ENCODE measurements around the gene ZNF219.

ZNF219 gene

DNA sequence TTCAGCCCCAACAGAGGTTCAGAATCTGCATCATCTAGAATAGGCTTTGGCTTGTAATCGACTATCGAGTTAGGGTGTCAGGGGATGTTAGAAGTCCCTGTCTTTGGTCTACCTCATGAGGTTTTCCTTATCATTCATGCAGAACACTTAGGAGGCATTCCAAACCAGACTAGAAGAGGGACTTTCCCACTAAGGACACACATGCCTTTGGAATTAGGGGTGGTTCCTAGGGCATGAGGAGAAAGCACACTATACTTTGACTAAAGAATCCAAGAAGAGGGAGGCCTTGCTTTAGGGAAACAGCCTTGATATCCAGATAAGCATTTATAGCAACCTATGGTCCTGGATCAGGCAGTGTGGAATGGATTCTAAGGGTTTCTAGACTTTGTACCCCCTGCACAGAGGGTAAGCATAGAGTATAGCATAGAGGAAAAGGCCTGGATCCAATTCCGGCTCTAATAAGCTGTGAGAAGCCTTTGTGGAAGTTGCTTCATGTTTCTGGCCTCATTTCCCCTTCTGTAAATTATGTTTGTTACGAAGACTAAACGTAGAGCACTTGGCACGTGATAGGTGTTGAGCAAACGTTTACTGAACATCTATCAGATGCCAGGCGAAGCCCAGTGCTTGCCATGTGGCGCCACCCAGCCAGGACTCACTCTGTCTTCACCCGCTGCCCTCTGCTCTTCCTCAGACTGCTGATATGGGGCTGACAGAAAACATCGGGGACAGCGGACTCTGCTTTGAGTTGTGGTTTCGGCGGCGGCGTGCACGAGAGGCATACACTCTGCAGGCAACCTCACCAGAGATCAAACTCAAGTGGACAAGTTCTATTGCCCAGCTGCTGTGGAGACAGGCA is 13.2 kb downstream of the ZNF219 start:
- DNase-seq: no peak

DNA sequence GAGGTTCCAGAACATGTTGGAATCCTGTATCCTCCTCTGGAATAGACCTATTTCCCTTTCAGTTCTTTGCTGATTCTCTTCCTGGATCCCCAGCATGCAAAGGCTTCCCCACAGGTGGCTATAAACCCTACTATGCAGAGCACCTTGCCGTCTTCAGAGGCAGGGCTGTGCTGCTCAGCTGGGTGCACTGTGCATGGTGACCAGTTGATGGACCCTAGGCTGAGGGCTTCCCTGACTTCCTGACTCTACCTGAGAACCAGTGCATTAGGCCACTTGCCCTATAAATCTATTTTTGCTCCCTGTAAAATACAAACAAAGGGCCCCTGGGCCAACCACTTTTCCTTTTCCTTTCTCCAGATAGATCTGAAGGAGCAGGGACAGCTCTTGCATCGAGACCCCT is 14.1 kb downstream of the ZNF219 start:
- DNase-seq: no peak

DNA sequence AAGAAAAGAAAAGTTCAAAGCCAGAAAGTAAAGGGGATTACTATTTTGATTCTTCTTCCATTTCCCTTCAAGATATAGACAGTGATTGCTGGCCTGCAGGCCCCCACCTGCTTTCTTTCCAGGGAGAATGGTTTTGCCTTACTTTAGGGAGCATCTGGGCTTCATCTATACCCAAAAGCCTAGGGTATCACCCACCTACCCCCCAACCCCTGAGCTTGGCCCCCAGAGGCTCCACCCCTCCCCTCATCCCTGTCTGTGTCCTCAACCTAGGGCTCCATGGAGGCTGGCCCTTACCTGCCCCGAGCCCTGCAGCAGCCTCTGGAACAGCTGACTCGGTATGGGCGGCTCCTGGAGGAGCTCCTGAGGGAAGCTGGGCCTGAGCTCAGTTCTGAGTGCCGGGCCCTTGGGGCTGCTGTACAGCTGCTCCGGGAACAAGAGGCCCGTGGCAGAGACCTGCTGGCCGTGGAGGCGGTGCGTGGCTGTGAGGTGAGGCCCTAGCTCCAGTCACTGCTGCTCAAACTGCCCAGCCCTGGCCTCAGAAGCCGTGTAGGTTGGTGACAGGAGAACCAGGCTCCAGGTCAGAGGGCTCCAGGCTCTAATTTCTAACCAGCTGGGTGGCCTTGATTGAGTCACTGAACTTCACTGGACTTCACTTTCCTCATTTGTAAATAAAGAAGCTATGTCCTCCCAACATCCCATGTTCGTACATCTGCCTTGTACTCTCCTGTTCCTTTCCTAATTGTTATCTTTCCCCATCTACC is 14.7 kb downstream of the ZNF219 start:
- no peak for DNase-seq

DNA sequence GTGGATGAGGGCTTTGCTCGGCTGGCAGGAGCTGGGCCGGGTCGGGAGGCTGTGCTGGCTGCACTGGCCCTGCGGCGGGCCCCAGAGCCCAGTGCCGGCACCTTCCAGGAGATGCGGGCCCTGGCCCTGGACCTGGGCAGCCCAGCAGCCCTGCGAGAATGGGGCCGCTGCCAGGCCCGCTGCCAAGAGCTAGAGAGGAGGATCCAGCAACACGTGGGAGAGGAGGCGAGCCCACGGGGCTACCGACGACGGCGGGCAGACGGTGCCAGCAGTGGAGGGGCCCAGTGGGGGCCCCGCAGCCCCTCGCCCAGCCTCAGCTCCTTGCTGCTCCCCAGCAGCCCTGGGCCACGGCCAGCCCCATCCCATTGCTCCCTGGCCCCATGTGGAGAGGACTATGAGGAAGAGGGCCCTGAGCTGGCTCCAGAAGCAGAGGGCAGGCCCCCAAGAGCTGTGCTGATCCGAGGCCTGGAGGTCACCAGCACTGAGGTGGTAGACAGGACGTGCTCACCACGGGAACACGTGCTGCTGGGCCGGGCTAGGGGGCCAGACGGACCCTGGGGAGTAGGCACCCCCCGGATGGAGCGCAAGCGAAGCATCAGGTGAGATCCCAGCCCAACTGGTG is 16.8 kb downstream of the ZNF219 start:
- DNase-seq: no peak

DNA sequence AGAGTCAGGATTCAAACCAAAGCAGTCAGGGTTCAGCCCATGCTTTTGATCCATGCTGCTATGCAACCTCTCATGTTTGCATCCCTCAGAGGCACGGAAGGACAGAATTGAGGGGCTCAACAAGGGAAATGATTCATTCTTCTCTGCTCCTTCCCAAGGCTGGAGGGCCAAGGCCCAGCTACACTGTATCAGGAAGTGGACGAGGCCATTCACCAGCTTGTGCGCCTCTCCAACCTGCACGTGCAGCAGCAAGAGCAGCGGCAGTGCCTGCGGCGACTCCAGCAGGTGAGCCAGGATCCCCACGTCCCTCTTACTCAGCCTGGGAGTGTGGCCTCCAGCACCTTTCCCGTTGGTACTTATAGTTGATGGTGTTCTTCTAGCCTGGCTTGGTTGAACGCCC is 19.7 kb downstream of the ZNF219 start:
- no peak for DNase-seq

DNA sequence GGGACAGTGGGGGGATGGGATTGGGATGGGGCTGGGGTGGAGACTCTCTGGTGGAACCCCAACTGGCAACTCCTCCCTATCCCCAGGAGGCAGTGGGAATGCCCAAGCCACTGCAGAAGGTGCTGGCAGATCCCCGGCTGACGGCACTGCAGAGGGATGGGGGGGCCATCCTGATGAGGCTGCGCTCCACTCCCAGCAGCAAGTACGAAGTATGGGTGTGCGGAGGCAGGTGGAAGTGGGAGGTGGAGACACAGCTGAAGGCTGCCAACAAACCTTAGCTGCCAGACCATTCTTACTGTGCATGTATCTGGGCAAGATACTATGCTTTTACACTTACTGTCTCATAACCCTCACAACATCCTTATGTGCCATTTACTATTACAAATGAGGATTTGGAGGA is 20.2 kb downstream of the ZNF219 start:
- no peak for DNase-seq

DNA sequence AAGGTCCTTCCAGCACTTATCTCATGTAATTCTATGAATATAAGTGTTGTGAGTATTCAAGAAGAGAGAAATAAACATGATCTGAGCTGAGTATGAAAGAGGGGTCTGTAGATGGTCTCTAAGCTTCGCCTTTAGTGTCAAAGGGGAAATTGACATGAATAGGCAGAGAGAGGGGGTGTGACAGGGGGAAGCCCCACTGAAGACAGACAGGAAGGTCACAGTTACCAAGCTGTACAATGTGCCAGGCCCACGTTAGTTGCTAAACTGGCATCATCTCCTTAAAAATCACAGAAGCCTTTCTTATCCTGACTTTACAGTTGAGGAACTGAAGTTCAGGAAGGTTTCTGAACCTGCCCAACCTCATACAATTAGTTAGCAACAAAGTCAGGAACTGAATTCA is 20.8 kb downstream of the ZNF219 start:
- no peak for DNase-seq

DNA sequence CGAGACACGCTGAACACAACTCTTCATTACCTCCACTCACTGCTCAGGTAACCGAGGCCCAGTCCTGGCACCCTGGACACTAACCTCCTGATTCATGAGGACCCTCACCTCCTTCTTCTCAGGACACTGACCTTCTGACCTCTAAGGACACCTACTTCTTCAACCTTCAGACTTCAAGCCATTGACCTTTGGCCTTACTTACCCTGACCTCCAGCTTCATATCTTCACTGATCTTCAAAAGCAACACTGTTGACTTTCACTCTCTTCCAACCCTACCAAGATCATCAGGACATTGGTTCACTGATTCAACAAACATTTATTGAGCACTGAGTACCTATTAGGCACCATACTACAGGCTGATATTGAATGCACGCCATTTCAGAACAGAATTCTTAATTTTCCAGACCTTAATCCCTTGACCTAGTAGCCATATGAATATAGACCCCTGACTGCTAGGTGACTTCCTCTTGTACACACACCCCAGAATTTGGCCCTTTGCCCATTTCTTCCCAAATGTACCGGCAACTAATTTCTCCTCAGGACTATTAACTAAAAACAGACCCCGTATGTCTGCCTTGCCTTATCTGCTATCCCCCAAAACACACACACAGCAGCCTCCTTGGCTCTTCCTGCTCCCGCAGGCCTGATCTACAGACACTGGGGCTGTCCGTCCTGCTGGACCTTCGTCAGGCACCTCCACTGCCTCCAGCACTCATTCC is 22.6 kb downstream of the ZNF219 start:
- no peak for DNase-seq

DNA sequence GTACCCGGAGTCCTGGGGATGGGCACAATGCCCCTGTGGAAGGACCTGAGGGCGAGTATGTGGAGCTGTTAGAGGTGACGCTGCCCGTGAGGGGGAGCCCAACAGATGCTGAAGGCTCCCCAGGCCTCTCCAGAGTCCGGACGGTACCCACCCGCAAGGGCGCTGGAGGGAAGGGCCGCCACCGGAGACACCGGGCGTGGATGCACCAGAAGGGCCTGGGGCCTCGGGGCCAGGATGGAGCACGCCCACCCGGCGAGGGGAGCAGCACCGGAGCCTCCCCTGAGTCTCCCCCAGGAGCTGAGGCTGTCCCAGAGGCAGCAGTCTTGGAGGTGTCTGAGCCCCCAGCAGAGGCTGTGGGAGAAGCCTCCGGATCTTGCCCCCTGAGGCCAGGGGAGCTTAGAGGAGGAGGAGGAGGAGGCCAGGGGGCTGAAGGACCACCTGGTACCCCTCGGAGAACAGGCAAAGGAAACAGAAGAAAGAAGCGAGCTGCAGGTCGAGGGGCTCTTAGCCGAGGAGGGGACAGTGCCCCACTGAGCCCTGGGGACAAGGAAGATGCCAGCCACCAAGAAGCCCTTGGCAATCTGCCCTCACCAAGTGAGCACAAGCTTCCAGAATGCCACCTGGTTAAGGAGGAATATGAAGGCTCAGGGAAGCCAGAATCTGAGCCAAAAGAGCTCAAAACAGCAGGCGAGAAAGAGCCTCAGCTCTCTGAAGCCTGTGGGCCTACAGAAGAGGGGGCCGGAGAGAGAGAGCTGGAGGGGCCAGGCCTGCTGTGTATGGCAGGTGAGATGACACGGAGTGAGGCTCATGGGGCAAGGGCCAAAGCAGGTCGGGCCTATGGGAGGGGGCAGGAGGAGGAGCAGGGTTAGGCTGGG is 23.8 kb downstream of the ZNF219 start:
- no peak for DNase-seq

DNA sequence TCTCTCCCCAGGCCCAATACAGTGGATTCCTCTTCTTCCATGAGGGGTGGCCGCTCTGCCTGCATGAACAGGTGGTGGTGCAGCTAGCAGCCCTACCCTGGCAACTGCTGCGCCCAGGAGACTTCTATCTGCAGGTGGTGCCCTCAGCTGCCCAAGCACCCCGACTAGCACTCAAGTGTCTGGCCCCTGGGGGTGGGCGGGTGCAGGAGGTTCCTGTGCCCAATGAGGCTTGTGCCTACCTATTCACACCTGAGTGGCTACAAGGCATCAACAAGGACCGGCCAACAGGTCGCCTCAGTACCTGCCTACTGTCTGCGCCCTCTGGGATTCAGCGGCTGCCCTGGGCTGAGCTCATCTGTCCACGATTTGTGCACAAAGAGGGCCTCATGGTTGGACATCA is 24.5 kb downstream of the ZNF219 start:
- no peak for DNase-seq

DNA sequence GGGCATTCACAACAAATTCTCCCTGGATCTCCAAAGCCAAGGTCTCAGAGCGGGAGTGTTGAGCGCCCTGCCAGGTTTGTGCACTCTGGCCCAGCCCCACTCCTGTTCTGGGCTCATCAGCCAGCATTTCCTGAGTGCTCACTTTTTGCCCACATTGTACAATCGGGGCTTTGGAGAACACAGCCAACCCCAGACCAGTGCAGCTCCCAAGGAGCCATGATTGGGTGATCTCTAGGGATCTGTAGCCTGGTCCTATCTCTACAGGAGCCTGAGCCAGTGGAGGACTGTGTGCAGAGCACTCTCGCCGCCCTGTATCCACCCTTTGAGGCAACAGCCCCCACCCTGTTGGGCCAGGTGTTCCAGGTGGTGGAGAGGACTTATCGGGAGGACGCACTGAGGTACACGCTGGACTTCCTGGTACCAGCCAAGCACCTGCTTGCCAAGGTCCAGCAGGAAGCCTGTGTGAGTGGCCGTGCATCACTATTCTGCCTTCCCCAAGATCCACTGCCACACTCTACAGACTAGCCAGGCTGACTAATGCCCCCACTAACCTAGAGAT is 25.6 kb downstream of the ZNF219 start:
- DNase-seq: no peak

DNA sequence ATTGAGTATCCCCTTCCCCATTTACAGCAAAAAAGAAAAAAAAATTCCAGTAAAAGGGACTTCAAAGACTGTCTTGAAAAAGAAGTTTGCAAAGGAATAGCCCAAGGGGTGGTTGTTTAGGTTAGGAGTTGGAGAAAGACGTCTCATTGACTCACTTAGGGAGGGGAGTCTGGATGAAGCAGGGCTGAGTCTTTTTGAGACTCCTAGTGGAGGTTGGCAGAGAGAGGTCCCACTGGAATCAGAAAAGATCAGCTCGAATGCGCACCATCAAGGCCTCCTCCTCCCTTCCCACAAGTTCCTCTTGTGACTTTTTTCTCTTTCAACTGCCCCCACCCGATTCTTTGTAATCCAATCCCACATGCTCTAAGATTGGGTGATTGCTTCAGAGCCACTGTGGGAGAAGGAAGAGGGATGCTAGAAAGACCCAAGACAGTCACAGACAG is 26.4 kb downstream of the ZNF219 start:
- no peak for DNase-seq

DNA sequence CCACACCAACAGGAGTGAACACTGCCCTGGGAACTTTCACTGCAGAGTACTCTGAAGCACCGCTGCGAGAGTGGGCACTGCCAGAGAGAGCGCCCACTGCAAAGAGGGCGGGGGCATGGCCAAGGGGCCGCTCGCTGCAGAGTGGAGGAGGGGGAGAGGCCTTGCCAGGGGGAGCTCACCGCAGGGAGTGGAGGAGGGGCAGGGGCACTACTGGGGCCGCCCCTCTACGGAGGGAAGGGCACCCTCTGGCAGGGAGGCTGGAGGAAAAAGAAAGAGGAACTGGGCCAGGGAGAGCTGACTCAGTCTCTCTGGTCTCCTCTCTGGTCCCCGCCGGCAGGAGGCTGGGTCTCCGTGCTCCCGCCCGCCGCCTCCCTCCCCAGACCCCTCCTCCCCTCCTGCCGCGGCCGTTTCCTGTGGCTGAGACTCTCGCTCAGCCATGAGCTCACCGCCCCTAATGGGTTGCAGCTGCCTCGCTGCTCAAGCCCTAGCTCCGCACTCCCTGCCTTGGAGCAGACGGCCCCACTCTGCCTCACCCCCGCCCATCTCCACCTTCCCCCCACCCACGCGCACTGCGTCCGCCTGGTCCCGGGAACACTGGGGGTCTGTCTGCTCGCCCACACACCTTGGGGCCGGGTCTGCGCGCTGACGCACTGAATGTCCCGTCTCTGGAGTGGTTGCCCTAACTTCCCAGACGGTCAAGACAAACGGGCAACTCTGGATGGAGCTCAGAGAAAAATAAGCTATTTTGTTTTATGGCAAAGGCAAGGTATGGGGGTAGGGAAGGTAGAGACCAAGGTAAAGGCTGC is 27.0 kb downstream of the ZNF219 start:
- peak; percentile 36 for DNase-seq

DNA sequence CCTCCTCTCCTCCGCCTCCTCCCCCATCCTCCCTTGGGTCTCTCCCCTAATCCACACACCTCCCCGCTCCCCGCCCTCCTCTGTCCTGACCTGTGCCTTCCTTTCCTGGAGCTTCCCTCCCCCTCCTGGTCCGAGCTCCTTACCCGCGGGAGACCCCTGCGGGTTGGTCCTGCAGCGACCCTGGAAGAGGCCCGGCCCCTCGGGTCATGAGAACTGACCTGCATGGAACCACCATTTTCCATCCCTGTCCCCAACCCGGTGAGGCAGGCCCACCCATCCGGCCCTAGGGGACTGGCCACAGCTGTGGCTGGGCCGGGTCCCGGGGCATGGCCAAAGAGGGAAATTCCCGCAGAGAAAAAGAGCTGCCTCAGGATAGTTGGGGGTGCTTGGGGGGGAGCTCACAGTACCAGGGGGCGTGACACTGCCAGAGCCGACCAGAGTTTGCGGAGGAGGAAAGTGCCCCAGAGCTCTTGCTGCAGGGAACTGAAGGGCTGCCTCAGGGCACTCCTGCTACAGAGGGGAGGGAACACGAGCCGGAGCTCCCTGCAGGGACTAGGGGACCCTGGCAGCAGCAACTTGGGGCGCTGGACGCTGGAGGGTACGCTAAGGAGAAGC is 27.7 kb downstream of the ZNF219 start:
- no peak for DNase-seq

DNA sequence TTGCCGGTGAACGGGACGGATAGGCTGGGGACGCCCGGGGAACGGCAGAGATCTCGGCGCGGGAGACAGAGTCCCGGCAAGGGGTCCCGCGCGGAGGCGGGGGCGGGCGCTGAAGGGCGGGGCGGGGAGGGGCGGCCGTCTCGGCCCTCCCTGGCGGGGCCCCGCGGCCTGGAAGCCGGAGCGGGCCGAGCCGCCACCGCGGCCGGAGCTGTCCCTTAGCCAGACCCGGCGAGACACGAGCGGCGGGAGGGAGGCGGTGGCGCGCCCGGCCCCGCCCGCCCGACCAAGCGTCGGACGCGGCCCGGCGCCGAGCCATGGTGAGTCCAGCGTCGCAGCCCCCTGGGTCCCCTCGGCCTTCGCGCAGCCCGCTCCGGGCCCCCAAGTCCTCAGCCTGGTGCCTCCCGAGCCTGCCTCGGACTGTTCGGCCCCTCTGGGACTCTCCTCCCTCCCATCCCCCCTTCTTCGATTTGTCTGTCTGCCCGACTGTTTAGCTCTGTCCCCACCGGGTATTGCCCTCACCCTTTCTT is 28.3 kb downstream of the ZNF219 start, which contains the start of gene ARHGEF40:
ARHGEF40 (plus strand) TSS at position 222 of the 527 bp plus-strand sequence; CDS start at position 315, 93 bp downstream.
- DNase-seq: no peak

DNA sequence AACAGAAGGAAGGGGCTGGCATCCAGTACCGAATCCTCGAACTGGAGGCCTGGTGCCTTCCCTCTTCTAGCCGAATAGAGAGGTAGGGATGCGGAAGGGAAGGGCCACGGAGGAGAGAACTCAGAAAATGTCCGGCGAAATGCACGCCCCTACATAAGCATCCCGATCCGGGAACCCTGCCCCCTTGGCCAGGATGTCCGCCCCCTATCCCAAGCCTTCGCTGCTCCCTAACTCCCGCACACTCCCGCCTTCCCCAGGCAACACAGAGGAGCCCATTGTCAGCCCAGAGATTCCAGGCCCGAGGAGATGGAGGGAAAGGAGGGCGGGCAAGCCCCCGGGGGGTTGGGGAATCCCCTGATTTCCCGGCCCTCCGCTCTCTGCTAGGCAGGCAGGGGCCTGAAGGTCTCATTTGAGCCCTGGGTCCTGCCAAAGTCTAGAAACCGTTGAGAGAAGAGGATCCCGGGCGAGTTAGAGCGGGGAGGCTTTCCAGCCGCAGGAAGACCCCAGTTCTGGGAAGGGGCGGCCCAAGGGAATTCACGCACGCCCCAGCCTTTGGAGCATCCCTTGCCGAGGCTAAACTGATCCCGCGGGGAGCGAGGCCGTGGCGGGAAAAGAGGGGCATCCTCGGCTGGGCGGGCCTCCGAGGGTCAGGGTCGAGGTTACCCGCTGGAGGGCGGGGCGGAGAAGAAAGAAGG is 28.9 kb downstream of the ZNF219 start:
- DNase-seq: no peak

DNA sequence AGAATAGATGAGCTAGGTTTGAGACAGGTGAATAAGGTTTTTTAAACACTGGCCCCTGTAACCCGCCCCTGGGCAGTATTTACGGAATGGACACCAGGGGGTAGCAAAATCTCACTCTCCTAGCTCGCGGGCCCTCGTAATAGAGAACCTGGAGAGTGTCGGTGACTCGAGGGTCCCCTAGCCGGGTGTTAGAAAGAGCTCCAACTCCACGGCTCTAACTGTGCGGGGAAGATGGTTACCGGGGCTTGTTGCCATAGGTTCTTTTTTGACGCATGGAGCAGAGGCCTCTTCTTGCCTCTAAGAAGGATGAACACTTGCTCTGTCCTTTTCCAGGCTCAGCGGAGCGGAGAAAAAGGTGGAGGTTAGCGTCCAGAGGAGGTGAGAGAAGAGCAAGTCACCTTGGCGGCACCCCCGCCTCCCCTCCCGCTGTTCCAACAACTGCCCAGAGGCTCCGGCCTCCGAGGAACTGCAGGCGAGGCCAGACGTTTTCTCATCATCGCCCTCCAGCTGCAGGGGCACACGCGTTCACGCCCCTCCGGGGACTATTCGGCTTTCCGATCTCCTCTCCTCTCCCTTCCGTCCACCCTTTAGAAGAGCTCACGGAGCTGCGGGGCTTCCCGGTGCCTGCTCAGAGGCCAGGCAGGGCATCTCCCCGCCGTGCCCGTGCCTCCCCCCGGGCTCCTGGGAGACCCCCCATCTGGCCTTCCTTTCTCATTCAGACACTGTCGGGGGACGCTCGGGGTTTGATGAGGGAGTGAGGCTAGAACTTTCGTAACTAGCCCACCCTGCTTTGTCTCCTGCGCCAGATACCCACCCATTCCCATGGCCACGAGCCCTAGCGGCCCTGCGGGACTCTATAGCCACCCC is 29.7 kb downstream of the ZNF219 start:
- DNase-seq: peak; percentile 62

DNA sequence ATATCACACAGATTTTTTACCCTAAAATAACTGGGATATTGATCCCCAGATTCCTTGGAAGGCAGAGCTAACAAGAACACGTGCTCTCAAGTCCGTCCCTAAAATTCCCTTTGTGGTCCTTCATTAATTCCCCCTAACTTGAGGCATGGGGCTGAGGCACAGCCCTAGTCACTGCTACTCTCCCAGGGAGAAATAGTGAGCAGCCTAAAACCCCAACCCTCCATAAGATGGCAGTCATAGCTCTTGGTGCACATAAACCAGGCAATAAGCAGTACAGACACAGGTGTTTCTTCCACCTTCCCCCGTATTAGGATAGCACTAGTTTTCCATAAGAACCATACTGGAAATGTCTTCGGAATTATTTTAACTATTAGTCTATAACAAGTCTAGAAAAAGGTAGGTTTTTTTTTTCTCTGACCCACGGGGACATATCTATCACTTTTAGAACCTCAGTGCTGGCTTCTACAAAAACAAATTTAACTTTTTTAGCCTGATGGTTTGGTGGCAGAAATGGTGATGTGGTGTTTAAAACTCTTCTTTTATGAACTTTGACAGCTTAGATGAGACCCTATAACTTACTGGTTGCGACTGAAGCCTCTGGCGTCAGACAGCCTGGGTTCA is 31.5 kb downstream of the ZNF219 start:
- no peak for DNase-seq

Measured in hematopoietic multipotent progenitor cell treated with erythropoietin and hydrocortisone succinate and interleukin-3 and kit ligand, for 8 days (in vitro differentiated cells).